Neural cell (in vitro differentiated cells): Measurements from ENCODE around the gene MED15. TPM values are rescaled to one million over a fixed set of nuclear protein-coding genes. Genes with fewer than 3 reads are reported as not detected.

Experiments used
- H2AFZ ChIP-seq: fragments of 200-600, 300-800 bp; sonication (generic), shearing (Covaris generic); 2 replicates; pipeline ENCODE4 v1.6.0; 2014; ENCODE audit warnings: low read depth, mild to moderate bottlenecking, antibody characterized with exemption, low read length, moderate library complexity
- H3F3A ChIP-seq: fragments of 200-600 bp; shearing (Covaris generic); 2 replicates; pipeline ENCODE4 v1.6.1; 2016; ENCODE audit warnings: mild to moderate bottlenecking, moderate library complexity, mixed read lengths, antibody characterized with exemption, low read length; ENCODE audit not compliant: insufficient read depth, poor library complexity, severe bottlenecking
- H3K27ac ChIP-seq: fragments of 200-600, 300-800 bp; sonication (generic), shearing (Covaris generic); 2 replicates; pipeline ENCODE4 v1.5.1; 2014; ENCODE audit warnings: mild to moderate bottlenecking, low read length, moderate library complexity
- H3K27me3 ChIP-seq: fragments of 300-800, 200-600 bp; sonication (generic), shearing (Covaris generic); 2 replicates; pipeline ENCODE4 v1.6.0; 2014; ENCODE audit warnings: mild to moderate bottlenecking, low read depth, low read length, moderate library complexity; ENCODE audit not compliant: insufficient read depth
- H3K36me3 ChIP-seq: fragments of 300-800, 200-600 bp; sonication (generic), shearing (Covaris generic); 2 replicates; pipeline ENCODE4 v1.5.1; 2014; ENCODE audit warnings: mild to moderate bottlenecking, antibody characterized with exemption, low read length, moderate library complexity; ENCODE audit not compliant: insufficient read depth
- H3K4me2 ChIP-seq: fragments of 300-800, 200-600 bp; sonication (generic), shearing (Covaris generic); 2 replicates; pipeline ENCODE4 v1.6.0; 2014; ENCODE audit warnings: mild to moderate bottlenecking, low read length
- H3K4me3 ChIP-seq: fragments of 300-800, 200-600 bp; sonication (generic), shearing (Covaris generic); 2 replicates; pipeline ENCODE4 v1.5.1; 2014; ENCODE audit warnings: mild to moderate bottlenecking, low read length, moderate library complexity
- H3K79me2 ChIP-seq: fragments of 200-600 bp; shearing (Covaris generic); replicated peaks from 2 replicates; pipeline ENCODE4 v1.6.0; 2014; ENCODE audit warnings: mild to moderate bottlenecking, low read length, moderate library complexity; ENCODE audit not compliant: insufficient read depth
- H3K9ac ChIP-seq: fragments of 300-800, 200-600 bp; sonication (generic), shearing (Covaris generic); 2 replicates; pipeline ENCODE4 v1.6.1; 2016; ENCODE audit warnings: mild to moderate bottlenecking, low read length, mixed read lengths
- H3K9me2 ChIP-seq: fragments of 200-600 bp; shearing (Covaris generic); 2 replicates; pipeline ENCODE4 v1.6.1; 2016; ENCODE audit warnings: mild to moderate bottlenecking, low read length, mixed read lengths; ENCODE audit not compliant: insufficient read depth
- H3K9me3 ChIP-seq: fragments of 200-600, 300-800 bp; sonication (generic), shearing (Covaris generic); 2 replicates; pipeline ENCODE4 v1.6.1; 2016; ENCODE audit warnings: mild to moderate bottlenecking, mixed run types, low read length, moderate library complexity, mixed read lengths
- H4K20me1 ChIP-seq: fragments of 200-600 bp; shearing (Covaris generic); 2 replicates; pipeline ENCODE4 v1.6.1; 2016; ENCODE audit warnings: mild to moderate bottlenecking, mixed run types; ENCODE audit not compliant: insufficient read depth
- EP300 ChIP-seq: fragments of 450-650 bp; conservative IDR thresholded peaks from 2 replicates; pipeline ENCODE4 v1.6.1; 2014; ENCODE audit warnings: antibody characterized with exemption, mild to moderate bottlenecking, moderate library complexity; ENCODE audit not compliant: poor library complexity, severe bottlenecking
- EZH2 ChIP-seq: fragments of 200-600, 300-800 bp; shearing (Covaris generic), sonication (generic); IDR thresholded peaks from 2 replicates; pipeline ENCODE4 v1.6.1; 2014; ENCODE audit warnings: antibody characterized with exemption, low read length, borderline replicate concordance, mild to moderate bottlenecking; ENCODE audit not compliant: insufficient read depth, poor library complexity, severe bottlenecking
- MXI1 ChIP-seq: fragments of 450-650 bp; conservative IDR thresholded peaks from 2 replicates; pipeline ENCODE4 v1.6.1; 2014; ENCODE audit warnings: antibody characterized with exemption, mild to moderate bottlenecking; ENCODE audit not compliant: poor library complexity, severe bottlenecking
- POLR2AphosphoS5 ChIP-seq: IDR thresholded peaks from 2 replicates; pipeline ENCODE4 v1.6.1; 2012
- RAD21 ChIP-seq: fragments of 450-650 bp; conservative IDR thresholded peaks from 2 replicates; pipeline ENCODE4 v1.6.1; 2014; ENCODE audit warnings: antibody characterized with exemption, mild to moderate bottlenecking, moderate library complexity
- SMC3 ChIP-seq: fragments of 450-650 bp; conservative IDR thresholded peaks from 2 replicates; pipeline ENCODE4 v1.6.1; 2014; ENCODE audit warnings: antibody characterized with exemption, mild to moderate bottlenecking, moderate library complexity; ENCODE audit not compliant: poor library complexity
- TAF1 ChIP-seq: IDR thresholded peaks from 2 replicates; pipeline ENCODE4 v1.6.1; 2012; ENCODE audit warnings: low read depth
- polyA plus RNA-seq: library from polyadenylated mRNA; depleted of rRNA; stranded (reverse); fragments of >200 nt; gene quantifications from 2 replicates; pipeline ENCODE4 v1.2.3, GENCODE V29; 2014
- TF ChIP-seq, protein P1 (sequence below): fragments of 450-650 bp; IDR thresholded peaks from 2 replicates; pipeline ENCODE4 v1.5.1; 2014; ENCODE audit warnings: antibody characterized with exemption, mild to moderate bottlenecking, moderate library complexity; ENCODE audit not compliant: poor library complexity, severe bottlenecking
- TF ChIP-seq, protein P2 (sequence below): IDR thresholded peaks from 2 replicates; pipeline ENCODE4 v1.6.1; 2012; ENCODE audit warnings: borderline replicate concordance

The MED15 gene
- polyA plus RNA-seq, 1 donor from 2014 or later: 13.2 TPM

DNA sequence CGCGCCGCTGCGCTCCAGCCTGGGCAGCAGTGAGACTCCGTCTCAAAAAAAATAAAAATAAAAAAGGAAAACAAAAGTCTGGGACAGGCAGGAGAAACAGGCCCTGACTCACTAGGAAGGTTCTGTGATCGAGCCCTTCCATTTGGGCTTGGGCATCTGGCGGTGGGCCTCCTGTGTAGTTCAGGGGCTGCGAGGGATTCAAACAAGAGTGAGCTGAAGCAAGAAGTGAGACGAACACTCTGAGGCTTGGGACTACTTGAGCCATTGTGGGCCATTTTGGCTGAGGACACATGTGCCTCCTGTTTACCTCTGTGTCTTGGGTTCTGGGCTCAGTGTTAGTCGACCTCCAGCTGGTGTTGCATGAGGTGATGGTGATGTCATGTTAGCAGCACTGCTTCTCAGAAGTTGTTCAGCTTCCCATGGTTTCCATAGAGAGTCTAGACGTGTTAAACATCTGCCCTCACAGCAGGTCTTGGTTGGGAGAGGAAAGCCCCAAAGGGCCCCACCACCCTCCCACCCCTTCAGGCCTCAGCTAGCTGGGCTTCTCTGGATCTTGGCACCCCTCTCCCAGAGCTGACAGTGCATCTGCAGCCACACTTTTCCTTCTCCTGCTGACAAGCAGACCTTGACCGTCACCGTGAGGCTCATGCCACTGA is 57.8 kb downstream of the MED15 start:
- Histone ChIP-seq H3K4me2 (no peak overlapping the region), H3K27ac (no peak overlapping the region), H3K9ac (no peak overlapping the region), H3K79me2 (no peaks in the 10 kb centered on the region), H4K20me1 (no peaks in the 10 kb centered on the region), H3K9me2 (no peaks in the 10 kb centered on the region), H3K36me3 (no peaks in the 10 kb centered on the region), H3K27me3 (no peaks in the 10 kb centered on the region), H3F3A (no peaks in the 10 kb centered on the region), H2AFZ (no peak overlapping the region), H3K4me3 (no peak overlapping the region), H3K9me3 (no peaks in the 10 kb centered on the region)
- TF ChIP-seq, protein P1, sequence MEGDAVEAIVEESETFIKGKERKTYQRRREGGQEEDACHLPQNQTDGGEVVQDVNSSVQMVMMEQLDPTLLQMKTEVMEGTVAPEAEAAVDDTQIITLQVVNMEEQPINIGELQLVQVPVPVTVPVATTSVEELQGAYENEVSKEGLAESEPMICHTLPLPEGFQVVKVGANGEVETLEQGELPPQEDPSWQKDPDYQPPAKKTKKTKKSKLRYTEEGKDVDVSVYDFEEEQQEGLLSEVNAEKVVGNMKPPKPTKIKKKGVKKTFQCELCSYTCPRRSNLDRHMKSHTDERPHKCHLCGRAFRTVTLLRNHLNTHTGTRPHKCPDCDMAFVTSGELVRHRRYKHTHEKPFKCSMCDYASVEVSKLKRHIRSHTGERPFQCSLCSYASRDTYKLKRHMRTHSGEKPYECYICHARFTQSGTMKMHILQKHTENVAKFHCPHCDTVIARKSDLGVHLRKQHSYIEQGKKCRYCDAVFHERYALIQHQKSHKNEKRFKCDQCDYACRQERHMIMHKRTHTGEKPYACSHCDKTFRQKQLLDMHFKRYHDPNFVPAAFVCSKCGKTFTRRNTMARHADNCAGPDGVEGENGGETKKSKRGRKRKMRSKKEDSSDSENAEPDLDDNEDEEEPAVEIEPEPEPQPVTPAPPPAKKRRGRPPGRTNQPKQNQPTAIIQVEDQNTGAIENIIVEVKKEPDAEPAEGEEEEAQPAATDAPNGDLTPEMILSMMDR: no peak
- TF ChIP-seq, protein P2, sequence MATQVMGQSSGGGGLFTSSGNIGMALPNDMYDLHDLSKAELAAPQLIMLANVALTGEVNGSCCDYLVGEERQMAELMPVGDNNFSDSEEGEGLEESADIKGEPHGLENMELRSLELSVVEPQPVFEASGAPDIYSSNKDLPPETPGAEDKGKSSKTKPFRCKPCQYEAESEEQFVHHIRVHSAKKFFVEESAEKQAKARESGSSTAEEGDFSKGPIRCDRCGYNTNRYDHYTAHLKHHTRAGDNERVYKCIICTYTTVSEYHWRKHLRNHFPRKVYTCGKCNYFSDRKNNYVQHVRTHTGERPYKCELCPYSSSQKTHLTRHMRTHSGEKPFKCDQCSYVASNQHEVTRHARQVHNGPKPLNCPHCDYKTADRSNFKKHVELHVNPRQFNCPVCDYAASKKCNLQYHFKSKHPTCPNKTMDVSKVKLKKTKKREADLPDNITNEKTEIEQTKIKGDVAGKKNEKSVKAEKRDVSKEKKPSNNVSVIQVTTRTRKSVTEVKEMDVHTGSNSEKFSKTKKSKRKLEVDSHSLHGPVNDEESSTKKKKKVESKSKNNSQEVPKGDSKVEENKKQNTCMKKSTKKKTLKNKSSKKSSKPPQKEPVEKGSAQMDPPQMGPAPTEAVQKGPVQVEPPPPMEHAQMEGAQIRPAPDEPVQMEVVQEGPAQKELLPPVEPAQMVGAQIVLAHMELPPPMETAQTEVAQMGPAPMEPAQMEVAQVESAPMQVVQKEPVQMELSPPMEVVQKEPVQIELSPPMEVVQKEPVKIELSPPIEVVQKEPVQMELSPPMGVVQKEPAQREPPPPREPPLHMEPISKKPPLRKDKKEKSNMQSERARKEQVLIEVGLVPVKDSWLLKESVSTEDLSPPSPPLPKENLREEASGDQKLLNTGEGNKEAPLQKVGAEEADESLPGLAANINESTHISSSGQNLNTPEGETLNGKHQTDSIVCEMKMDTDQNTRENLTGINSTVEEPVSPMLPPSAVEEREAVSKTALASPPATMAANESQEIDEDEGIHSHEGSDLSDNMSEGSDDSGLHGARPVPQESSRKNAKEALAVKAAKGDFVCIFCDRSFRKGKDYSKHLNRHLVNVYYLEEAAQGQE: no peak
- TF ChIP-seq EZH2 (no peak), EP300 (no peak), TAF1 (no peak), RAD21 (no peak), SMC3 (no peak), POLR2AphosphoS5 (no peak)

DNA sequence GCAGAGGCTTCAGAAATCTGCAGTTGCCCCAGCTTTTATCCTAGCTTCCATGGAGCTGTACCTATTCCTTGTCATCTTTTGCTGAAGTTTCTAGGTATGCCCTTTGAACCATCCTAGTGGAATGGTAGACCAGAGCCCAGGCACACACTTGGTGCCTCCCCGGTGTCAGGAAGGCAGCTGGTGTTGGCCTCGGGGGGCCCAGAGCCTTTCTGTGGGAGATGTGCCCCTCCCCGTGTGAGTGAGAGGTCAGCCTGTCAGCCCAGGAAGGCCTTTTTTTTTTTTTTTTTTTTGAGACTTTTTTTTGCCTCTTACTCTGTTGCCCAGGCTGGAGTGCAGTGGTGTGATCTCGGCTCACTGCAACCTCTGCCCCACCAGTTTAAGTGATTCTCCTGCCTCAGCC is 58.4 kb downstream of the MED15 start:
- no peak overlapping the region for H2AFZ ChIP-seq
- H4K20me1 ChIP-seq: no peaks in the 10 kb centered on the region
- no peak overlapping the region for H3K4me3 ChIP-seq
- no peaks in the 10 kb centered on the region for H3F3A ChIP-seq
- H3K27me3 ChIP-seq: no peaks in the 10 kb centered on the region
- no peak overlapping the region for H3K9ac ChIP-seq
- no peaks in the 10 kb centered on the region for H3K9me3 ChIP-seq
- TF ChIP-seq MXI1 (no peak), RAD21 (no peak), TAF1 (no peak), POLR2AphosphoS5 (no peak), SMC3 (no peak), EZH2 (no peak), EP300 (no peak)
- TF ChIP-seq, protein P1: no peak
- TF ChIP-seq, protein P2: no peak
- H3K27ac ChIP-seq: no peak overlapping the region
- H3K9me2 ChIP-seq: no peaks in the 10 kb centered on the region
- no peaks in the 10 kb centered on the region for H3K79me2 ChIP-seq
- H3K4me2 ChIP-seq: no peak overlapping the region
- no peaks in the 10 kb centered on the region for H3K36me3 ChIP-seq
